DOHH2 (cell line): ENCODE data around the gene PRKAR2B.
"Not testable (repeated sequence)": the region's sequence is repeated elsewhere in the genome, so short reads cannot be mapped to it uniquely, and the experiment has no call there.

ENCODE experiments used
- H3F3A ChIP-seq: fragments of 200-600 bp; sonication (generic), shearing (Covaris generic); 2 replicates; pipeline ENCODE4 v1.6.0; 2016; ENCODE audit warnings: antibody characterized with exemption, mild to moderate bottlenecking; ENCODE audit not compliant: control insufficient read depth, insufficient read depth
- H3K27ac ChIP-seq: fragments of 200-600 bp; sonication (generic); 2 replicates; pipeline ENCODE4 v1.5.1; 2014; ENCODE audit warnings: low read depth, mild to moderate bottlenecking, low read length, moderate library complexity
- H3K27me3 ChIP-seq: fragments of 200-600 bp; sonication (generic); 2 replicates; pipeline ENCODE4 v1.6.1; 2014; ENCODE audit warnings: mild to moderate bottlenecking, low read length, mixed read lengths; ENCODE audit not compliant: control insufficient read depth
- H3K36me3 ChIP-seq: fragments of 200-600 bp; sonication (generic); 2 replicates; pipeline ENCODE4 v1.6.1; 2014; ENCODE audit warnings: mild to moderate bottlenecking, low read length, moderate library complexity, mixed read lengths; ENCODE audit not compliant: control insufficient read depth
- H3K4me1 ChIP-seq: fragments of 200-600 bp; sonication (generic); 2 replicates; pipeline ENCODE4 v1.6.1; 2014; ENCODE audit warnings: mild to moderate bottlenecking, low read length, mixed read lengths; ENCODE audit not compliant: control insufficient read depth
- H3K4me2 ChIP-seq: fragments of 200-600 bp; sonication (generic); 2 replicates; pipeline ENCODE4 v1.6.0; 2014; ENCODE audit warnings: mild to moderate bottlenecking, low read length, moderate library complexity
- H3K4me3 ChIP-seq: fragments of 200-600 bp; sonication (generic); 2 replicates; pipeline ENCODE4 v1.5.1; 2014; ENCODE audit warnings: mild to moderate bottlenecking, low read length, mixed read lengths
- H3K79me2 ChIP-seq: fragments of 200-600 bp; sonication (generic); 2 replicates; pipeline ENCODE4 v1.6.1; 2014; ENCODE audit warnings: mild to moderate bottlenecking, low read length, mixed read lengths; ENCODE audit not compliant: control insufficient read depth
- H3K9me2 ChIP-seq: fragments of 200-600 bp; sonication (generic); replicated peaks from 2 replicates; pipeline ENCODE4 v1.6.1; 2014; ENCODE audit warnings: mild to moderate bottlenecking, low read length, mixed read lengths; ENCODE audit not compliant: control insufficient read depth
- H3K9me3 ChIP-seq: fragments of 200-600 bp; sonication (generic); 2 replicates; pipeline ENCODE4 v1.6.1; 2014; ENCODE audit warnings: antibody characterized with exemption, low read length, mixed read lengths; ENCODE audit not compliant: control insufficient read depth, insufficient read depth
- H4K20me1 ChIP-seq: fragments of 200-600 bp; sonication (generic); 2 replicates; pipeline ENCODE4 v1.6.0; 2014; ENCODE audit warnings: low read depth, mild to moderate bottlenecking, antibody characterized with exemption, low read length, moderate library complexity; ENCODE audit not compliant: control insufficient read depth, insufficient read depth
- EZH2phosphoT487 ChIP-seq: fragments of 200-600 bp; sonication (generic); IDR thresholded peaks from 2 replicates; pipeline ENCODE4 v1.6.1; 2017; ENCODE audit warnings: borderline replicate concordance, mild to moderate bottlenecking, antibody characterized with exemption, low read length, moderate library complexity, mixed read lengths
- TF ChIP-seq, protein P1 (sequence below): fragments of 200-600 bp; sonication (generic); IDR thresholded peaks from one replicate; pipeline ENCODE4 v1.5.1; 2014; ENCODE audit warnings: antibody characterized with exemption, mild to moderate bottlenecking, low read depth, low read length; ENCODE audit not compliant: poor library complexity, severe bottlenecking

Gene PRKAR2B

DNA sequence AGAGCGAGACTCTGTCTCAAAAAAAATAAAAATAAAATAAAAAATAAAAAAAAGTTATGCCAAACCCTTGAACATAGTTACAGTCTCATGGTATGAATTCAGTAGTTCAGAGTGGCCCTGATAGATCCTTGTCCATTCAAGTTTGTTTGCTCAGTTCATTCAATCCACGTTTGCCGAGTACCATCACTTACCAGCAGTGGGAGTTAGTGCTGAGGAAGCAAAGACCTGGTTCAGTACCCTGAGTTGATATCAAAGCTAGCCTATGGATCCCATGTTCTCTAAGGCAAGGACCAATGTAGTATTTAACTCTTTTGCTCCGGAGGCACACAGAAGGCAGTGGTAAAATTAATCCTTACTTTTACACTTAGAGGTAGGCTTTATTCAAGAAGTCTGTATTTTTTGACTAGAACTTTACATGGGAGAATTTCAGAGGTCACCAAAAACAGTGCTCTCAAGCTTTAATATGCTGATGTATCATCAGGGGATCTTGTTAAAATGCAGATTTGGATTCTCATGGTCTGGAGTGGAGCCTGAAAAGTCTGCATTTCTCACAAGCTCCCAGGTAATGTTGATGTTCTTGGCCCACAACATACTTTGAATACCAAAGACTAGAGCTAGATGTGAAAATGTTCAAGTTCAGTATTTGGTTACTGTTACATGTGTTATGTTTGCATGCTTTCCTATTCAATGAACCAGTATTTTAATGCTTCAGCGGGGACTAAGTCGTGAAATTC is 86.1 kb downstream of the PRKAR2B start:
- no peaks in the 10 kb centered on the region for H3K9me3 ChIP-seq
- no peaks in the 10 kb centered on the region for H3K27me3 ChIP-seq
- H3K9me2 ChIP-seq = no peaks in the 10 kb centered on the region
- H3K4me1 ChIP-seq = peaks cover 11% of the 10 kb centered on the region
- no peak overlapping the region for H3K4me2 ChIP-seq
- H3K27ac ChIP-seq = no peak overlapping the region
- H3K4me3 ChIP-seq = no peak overlapping the region
- H4K20me1 ChIP-seq = no peaks in the 10 kb centered on the region
- peaks cover 5% of the 10 kb centered on the region for H3K79me2 ChIP-seq
- peaks cover 3% of the 10 kb centered on the region for H3F3A ChIP-seq
- TF ChIP-seq EZH2phosphoT487 = no peak
- TF ChIP-seq, protein P1, sequence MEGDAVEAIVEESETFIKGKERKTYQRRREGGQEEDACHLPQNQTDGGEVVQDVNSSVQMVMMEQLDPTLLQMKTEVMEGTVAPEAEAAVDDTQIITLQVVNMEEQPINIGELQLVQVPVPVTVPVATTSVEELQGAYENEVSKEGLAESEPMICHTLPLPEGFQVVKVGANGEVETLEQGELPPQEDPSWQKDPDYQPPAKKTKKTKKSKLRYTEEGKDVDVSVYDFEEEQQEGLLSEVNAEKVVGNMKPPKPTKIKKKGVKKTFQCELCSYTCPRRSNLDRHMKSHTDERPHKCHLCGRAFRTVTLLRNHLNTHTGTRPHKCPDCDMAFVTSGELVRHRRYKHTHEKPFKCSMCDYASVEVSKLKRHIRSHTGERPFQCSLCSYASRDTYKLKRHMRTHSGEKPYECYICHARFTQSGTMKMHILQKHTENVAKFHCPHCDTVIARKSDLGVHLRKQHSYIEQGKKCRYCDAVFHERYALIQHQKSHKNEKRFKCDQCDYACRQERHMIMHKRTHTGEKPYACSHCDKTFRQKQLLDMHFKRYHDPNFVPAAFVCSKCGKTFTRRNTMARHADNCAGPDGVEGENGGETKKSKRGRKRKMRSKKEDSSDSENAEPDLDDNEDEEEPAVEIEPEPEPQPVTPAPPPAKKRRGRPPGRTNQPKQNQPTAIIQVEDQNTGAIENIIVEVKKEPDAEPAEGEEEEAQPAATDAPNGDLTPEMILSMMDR = no peak
- H3K36me3 ChIP-seq = peaks cover 41% of the 10 kb centered on the region

DNA sequence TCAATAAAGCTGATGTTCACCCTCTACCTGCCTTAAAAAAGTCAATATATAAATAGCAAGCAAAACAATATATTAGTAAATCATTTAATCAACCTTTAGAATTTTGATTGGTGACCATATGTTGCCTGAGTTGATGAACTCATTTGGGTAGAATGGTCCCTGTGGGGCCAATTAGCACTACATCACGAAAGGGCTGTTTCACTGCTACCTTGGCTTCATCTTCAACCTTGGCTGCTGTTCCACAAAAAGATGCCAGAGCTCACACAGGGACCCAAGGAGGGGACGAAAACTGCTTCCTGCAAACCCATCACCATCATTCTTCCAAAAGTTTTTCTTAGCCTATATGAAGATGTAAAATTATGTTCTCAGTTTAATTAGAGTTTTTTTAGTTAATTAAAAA is 88.9 kb downstream of the PRKAR2B start:
- H3K79me2 ChIP-seq = peaks cover 4% of the 10 kb centered on the region
- no peaks in the 10 kb centered on the region for H3K9me3 ChIP-seq
- no peak overlapping the region for H3K4me3 ChIP-seq
- no peaks in the 10 kb centered on the region for H3K27me3 ChIP-seq
- peaks cover 34% of the 10 kb centered on the region for H3K36me3 ChIP-seq
- H4K20me1 ChIP-seq = no peaks in the 10 kb centered on the region
- no peak for TF ChIP-seq EZH2phosphoT487
- TF ChIP-seq, protein P1 = no peak
- no peak overlapping the region for H3K4me2 ChIP-seq
- no peak overlapping the region for H3K27ac ChIP-seq
- H3K9me2 ChIP-seq = no peaks in the 10 kb centered on the region
- 0 out of 2 replicates have a peak, but pooled peaks cover 4% of the 10 kb centered on the region for H3K4me1 ChIP-seq
- peaks cover 5% of the 10 kb centered on the region for H3F3A ChIP-seq

DNA sequence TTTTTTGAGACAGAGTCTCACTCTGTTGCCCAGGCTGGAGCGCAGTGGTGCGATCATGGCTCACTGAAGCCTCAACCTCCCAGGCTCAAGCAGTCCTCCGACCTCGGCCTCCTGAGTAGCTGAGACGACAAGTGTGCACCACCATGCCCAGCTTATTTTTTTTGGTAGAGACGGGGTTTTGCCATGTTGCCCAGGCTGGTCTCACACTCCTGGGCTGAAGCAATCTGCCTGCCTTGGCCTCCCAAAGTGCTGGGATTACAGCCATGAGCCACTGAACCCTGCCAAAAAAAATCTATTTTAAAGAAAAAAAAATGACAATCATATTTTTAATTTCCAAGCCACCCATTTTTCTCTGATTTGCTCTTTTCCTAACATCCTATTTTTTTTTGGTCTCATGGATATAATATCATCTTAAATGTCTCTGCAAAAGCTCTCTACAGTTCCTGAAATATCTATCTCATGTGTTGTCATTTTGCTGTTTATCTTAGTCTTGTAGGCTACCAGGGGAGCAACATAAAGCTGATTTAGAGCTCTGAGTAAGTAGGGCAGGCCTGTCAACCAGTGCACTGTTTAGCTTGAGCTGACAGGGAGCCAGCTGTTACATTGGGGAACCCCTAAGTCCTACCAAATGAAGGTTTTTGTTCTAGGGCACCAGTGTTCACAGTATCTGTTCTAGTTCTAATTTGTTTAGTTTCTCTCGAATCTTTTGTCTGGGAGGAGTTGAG is 94.4 kb downstream of the PRKAR2B start:
- Histone ChIP-seq H3K27ac (no peak overlapping the region), H4K20me1 (no peaks in the 10 kb centered on the region), H3K4me1 (peaks cover 43% of the 10 kb centered on the region), H3K36me3 (peaks cover 24% of the 10 kb centered on the region), H3F3A (peaks cover 12% of the 10 kb centered on the region), H3K9me2 (no peaks in the 10 kb centered on the region), H3K9me3 (no peaks in the 10 kb centered on the region), H3K4me3 (no peak overlapping the region), H3K4me2 (no peak overlapping the region), H3K27me3 (no peaks in the 10 kb centered on the region), H3K79me2 (peaks cover 26% of the 10 kb centered on the region)
- TF ChIP-seq EZH2phosphoT487 = no peak
- TF ChIP-seq, protein P1 = no peak

DNA sequence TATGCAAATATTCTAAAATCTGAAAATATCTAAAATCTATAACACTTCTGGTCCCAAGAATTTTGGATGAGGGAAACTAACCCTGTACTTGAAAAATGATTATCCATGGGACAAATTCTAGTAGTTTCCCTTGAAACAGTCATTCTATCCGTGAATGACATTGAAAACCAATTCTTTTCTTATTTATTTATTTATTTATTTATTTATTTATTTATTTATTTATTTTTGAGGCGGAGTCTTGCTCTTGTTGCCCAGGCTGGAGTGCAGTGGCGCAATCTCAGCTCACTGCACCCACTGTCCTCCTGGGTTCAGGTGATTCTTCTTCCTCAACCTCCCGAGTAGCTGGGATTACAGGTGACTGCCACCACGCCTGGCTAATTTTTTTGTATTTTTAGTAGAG is 99.4 kb downstream of the PRKAR2B start:
- not testable (repeated sequence) for H4K20me1 ChIP-seq, H3K27me3 ChIP-seq, H3K9me3 ChIP-seq, H3K9me2 ChIP-seq
- Histone ChIP-seq H3K27ac (peak overlapping the region; percentile 86), H3K4me2 (peak overlapping the region; percentile 59), H3F3A (peaks cover 41% of the 10 kb centered on the region), H3K4me1 (peaks cover 88% of the 10 kb centered on the region), H3K79me2 (peaks cover 29% of the 10 kb centered on the region), H3K4me3 (peak overlapping the region; percentile 54), H3K36me3 (peaks cover 40% of the 10 kb centered on the region)
